HK-2 (cell line): Measurements from ENCODE around the gene NPC1.
"Not testable (repeated sequence)": the region's sequence is repeated elsewhere in the genome, so short reads cannot be mapped to it uniquely, and the experiment has no call there.

Experiments used
- DNase-seq: peaks from one replicate; pipeline ENCODE4 v3.0.0-alpha.2; 2018; ENCODE audit not compliant: unreplicated experiment

NPC1 gene

DNA sequence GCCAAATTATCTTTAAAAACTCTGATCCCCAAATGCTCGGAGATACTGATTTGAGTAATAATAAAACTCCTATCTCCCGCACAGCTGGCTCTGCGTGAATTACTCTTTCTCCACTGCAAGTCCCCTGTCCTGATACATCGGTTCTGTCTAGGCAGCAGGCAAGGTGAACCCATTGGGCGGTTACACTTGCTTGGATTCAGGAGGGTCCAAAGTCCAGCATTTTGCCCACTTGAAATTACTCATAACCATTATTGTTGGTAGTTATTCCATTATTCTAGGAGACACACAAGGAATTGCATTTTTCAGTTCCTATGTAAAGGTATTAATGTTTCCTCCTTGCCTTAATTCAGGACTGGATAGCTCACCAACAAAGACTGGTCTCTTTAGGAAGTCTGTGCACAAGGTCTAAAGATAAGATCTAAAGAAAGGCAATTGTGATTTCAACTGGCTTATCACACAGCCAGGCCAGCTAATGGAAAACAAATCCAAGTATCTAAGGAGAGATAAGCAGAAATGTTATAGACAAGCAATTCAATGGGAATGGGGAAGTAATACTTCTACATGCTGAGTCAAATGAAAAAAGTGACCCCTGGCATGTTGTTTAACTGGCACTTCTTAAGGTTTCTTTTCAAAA is 23.2 kb upstream of the NPC1 start:
- DNase-seq, result no peak

DNA sequence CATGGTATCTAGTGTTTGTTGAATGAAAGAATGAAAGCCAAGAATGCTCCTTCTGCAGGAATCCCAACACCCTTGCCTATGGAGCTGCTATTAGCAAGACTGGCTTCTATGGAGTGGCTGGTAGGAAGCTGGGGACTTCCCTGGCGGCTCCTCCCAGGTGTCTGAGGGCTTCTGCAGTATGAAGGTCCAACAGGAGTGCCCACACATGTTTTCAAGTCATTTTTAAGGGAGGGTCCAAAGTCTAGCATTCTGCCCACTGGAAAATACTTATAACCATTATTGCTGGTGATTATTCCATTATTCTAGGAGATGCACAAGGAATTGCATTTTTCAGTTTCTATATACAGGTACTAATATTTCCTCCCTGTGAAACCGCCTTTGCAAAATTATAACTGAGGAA is 21.9 kb upstream of the NPC1 start:
- DNase-seq, result no peak

DNA sequence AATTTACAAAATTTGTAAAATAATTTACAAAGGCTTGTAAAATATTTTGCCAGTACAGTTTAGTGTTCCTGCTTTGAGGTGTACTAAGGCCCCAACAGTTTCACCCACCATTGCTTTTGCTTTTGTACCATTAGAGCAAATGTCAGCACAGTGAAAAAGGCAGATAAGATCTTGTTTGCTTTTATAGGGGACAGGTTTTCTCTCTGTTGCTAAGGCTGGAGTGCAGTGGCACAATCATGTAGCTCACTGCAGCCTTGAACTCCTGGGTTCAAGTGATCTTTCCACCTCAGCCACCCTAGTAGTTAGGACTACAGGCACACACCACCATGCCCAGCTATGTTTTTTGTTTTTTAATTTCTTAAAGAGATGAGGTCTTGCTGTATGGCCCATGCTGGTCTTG is 19.6 kb upstream of the NPC1 start:
- no peak for DNase-seq

DNA sequence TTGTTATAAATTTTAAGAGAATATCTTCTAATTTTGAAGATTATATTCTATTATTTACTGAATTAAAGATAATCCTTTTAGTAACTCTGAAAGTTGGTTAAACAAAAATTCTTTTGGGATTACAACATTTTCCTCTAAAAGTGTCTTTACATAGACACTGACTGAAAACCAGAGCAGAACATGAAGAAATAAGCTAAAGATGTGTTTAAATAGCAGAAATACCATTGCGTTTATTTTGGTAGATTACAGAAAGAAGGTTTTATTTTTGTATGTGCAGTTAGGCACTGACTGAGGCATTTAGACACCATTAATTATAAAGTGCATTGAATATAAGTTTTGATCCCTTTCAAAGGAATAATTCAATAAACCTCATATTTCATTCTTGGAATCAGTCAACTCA is 13.5 kb upstream of the NPC1 start:
- no peak for DNase-seq

DNA sequence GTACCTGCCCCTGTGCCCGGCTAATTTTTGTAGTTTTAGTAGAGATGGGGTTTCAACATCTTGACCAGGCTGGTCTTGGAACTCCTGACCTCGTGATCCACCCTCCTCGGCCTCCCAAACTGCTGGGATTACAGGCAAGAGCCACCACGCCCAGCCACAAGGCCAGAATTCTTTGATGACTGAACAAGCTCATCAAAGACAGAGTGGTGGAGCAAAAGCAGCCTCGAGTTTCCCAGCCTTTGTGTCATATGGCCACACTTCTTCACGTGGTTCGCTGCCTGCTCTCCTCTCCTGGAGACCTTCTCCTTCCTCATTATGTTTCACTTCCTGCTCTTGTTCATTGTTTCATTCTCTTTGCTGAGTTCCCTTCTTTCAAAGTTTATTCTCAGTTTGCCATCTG is 9.9 kb upstream of the NPC1 start:
- no peak for DNase-seq

DNA sequence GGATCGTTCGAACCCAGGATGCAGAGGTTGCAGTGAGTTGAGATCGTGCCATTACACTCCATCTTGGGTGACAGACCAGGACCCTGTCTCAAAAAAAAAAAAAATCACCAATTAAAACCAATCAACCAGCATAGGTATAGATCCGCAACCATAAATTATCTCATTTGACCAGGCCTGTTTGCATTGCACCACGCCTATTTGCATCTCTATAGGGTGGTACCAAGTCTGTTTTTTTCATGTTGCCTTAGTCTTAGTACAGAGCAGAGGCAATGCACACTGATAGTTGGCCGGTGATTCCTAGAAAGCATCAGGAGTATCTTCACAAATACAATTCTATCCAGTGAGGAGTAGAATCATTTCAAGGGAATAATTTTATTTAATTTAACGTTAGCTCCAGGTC is 9.3 kb upstream of the NPC1 start:
- no peak for DNase-seq

DNA sequence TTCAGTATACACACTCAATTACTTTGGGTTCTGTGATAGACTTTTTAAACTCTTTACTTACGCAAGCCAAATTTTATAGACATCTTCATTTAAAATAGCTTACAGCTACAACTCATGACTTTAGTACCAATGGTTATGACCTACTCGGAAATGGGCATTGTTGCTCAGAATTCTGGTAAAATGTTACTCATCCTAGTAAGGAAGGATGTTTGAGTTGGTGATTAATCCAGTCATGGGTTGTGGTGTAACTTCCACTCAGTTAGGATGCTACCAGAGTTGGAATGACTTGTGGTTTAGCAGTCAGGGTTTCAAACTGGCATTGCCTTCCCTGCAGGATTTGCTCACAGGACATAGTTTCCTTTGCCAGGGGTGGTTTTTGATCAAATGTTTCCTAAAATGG is 7.4 kb upstream of the NPC1 start:
- peak; percentile 37 for DNase-seq

DNA sequence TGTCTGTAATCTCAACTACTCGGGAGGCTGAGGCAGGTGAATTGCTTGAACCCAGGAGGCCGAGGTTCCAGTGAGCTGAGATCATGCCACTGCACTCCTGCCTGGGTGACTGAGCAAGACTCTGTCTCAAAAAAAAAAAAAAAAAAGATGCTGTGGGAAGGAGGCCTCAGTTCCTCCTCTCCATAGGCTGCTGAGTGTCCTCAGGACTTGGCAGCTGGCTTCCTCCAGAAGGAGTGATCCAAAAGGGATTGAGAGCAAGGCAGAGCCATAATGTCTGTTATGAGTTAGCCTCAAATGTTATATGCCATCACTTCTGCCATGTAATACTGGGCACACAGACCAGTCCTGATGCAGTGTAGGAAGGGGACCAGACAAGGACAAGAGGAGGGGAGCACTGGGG is 6.6 kb upstream of the NPC1 start:
- DNase-seq, result no peak

DNA sequence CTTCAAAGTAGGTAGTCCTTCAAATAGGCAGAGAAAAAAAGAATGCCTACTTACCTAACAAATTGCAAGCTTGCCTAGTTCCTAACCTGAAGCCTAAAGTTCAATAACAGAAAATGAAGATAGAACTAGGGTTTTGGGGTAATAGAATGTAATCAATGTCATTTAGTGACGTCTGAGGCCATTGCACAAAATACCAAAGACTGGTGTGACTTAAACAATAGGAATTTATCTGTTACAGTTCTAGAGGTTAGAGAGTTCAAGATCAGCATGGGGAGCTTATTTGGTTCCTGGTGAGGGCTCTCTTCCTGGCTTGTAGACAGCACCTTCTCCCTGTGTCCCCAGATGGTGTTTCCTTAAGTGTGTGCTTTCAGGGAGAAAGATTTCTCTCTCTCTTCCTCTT is 4.7 kb upstream of the NPC1 start:
- DNase-seq, result no peak

DNA sequence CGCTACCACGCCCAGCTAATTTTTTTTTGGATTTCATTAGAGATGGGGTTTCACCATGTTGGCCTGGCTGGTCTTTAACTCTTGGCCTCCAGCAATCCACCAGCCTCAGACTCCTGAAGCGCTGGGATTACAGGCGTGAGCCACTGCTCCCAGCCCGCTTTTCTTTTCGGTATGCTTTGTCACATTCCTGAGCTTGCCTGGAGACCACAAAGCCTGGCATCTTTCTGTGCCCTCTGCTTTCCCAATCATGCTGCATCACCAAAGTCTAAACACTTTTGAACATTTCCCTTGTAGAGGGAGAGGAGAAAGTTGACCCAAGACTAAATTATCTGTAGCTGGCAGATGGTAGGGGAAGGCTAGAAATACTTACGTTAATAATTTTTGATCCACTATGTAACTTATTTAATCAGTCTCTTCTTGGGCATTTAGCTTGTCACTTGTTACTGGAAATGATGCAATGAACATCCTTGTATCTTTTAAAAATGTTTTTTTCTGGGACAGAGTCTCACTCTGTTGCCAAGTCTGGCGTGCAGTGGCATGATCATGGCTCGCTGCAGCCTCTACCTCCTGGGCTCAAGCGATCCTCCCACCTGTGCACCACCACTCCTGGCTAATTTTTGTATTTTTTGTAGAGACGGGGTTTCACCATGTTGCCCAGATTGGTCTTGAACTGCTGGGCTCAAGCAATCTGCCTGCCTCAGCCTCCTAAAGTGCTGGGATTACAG is 2.7 kb upstream of the NPC1 start:
- DNase-seq, result no peak

DNA sequence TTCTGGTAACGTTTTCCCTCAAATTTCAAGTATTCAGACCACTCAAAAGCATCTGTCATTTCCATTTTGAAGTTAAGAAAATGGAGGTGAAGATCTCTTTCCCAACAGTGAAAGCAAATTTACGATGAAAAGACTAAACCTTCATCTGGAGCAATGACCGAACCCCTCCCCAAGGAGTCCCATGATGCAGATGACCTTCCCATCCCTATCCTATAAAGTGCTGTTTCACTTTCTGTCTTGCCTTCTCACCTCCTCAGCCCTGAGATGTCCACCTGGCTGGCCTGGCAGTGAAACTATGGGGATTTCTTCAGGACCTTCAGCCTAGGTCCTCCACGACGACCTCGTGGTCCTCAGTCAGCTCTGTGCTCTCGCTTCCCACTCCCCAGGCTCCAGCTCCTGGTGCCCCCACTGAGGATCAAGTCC is 925 bp upstream of the NPC1 start:
- no peak for DNase-seq

DNA sequence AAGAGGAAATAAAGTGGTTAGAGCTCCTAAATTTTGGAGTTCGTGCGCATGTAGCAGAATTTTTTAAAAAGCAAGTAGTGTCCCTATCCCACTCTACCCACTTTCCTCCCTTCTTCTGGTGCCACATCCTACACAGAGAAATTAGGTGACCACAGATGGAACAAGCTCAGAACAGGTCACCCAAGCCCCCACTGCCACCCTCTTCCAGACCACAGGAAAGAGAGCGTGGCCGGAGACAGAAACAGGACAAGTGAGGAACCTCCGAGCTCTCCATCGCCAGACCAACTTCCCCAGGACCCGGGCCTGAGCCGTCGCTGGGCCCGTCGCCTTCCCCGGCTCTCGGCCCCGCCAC is 433 bp downstream of the NPC1 start:
- DNase-seq, result no peak

DNA sequence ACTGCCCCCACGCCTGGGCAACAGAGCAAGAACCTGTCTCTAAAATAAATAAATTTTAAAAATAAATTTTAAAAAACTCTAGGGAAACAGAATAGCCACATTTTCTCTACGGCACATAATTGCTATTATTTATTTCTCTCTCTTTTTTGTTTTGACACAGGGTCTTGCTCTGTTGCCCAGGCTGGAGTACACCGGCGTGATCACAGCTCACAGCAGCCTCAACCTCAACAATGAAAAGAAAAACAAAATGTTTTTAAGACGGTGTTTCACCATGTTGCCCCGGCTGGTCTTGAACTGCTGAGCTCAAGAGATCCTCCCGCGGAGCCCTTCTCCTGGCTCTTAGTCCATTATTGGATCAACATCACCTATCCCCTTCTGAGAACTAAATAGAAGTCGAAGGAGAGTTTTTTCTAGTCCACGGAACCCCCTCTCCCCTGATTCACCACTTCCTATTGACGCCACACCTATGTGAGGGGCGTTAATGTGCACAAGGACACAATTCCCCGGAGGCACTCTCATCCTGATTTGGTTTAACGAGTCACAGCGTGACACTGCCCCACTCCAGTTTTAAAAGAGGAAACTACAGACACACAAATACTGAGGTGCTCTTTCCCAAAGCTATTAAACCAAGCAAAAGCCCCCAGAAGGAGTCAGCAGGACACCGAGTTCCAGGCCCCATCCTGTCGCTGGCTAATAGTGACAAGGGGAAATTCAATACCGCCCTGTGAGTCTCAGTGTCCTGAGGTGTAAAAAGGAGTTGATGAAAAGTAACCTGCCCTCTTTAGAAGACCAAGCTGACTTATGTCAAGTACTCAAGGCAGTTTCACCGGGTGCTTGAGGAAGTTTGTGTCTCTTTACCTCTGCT is 1.1 kb downstream of the NPC1 start:
- no peak for DNase-seq

DNA sequence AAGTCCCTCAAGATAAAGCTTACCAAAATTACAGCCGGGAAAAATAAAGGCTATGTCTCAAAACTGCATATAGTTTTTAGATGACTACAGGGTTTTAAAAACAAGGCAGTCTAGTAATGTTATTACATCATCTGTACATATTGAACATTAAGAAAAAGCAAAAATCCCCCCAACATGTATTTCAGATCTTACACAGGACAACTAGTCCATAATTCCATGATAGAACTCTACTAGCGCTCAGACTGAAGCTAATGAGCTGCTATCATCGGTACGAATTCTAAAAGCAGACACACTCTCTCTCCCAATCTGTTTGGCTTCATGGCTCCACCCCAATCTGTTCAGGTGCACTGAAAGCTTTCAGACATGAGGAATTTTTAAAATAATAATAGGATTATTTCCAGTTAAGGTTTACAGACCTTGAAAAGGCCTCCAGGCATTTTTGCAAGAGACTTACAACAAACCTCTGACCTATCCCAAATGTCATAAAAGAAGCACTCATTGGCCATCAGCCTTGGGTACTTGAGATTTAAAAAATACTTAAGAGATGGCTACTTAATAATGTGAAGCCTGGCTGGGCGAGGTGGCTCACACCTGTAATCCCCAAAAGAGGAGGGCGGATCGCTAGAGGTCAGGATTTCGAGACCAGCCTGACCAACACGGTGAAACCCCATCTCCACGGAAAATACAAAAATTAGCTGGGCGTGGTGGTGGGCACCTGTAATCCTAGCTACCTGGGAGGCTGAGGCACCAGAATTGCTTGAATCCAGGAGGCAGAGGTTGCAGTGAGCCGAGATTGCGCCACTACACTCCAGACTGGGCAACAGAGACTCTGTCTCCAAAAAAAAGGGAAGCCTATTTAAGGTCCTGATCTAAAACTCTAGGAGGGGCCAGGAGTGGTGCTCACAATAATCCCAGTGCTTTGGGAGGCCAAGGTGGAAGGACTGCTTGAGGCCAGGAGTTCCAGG is 2.0 kb downstream of the NPC1 start:
- no peak for DNase-seq

DNA sequence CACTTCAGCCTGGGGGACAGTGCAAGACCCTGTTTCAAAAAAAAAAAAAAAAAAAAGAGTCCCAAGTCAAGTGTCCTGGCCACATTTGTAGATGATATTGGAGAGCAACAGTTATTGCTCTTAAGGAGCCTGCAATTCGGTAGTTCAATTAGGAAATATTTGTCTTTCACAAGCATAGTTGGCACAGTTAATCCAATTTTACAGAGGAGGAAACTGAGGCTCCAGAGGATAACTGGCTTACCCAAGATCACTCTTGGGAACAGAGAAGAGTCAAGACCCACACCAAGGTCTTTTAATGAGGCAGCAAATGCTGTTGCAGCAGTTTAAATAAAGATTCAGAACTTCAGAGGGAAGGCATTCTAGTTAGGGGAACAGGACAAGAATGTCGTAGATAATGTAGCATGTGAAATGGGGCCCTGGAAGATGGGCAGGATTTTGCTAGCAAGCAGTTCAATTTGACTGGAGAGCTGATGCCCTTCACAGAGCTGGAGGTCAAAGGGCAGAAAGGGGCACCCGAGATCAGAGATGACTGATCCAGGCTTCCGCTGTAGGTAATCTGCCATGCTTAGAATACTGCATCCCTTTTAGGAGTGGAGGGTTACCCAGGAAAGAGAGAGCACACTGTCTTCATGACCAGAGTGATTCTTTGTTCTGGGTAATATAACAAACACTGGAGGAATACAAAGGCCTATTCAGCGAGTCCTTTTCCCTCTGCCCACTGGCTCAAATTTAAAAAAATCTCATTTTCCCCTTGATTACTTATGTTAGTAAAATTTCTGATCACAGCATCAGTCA is 3.0 kb downstream of the NPC1 start:
- DNase-seq, result no peak

DNA sequence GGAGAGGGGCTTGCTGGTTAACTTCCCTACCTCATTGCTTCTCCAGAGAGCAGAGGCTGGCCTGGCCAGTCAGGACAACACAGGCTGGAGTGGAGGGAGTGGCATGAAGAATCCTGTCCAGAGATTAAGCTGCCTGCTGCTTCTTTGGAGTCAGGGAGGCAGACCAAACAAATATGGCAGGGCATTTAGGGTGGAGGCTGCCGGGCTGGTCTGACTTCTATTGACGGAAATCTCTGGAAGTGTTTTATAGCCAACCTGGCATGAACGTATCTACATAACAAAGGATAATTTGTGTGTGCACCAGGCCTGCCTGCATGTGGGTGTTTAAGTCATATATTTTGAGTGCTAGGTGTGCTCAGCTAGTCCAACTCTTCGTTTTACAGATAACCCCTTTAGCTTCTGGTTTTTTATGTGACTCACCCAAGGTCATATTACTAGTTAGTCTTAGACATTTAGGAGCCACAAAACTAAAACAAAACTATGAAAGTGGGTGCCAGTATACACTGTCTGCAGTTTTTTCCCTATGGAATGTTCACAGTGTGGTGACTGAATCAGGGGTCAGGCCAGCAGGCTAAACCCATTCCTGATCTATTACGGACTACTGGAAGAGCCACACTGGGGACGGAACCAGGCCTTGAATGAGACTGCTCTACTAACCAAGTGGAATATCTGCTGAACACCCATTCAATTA is 5.5 kb downstream of the NPC1 start:
- no peak for DNase-seq

DNA sequence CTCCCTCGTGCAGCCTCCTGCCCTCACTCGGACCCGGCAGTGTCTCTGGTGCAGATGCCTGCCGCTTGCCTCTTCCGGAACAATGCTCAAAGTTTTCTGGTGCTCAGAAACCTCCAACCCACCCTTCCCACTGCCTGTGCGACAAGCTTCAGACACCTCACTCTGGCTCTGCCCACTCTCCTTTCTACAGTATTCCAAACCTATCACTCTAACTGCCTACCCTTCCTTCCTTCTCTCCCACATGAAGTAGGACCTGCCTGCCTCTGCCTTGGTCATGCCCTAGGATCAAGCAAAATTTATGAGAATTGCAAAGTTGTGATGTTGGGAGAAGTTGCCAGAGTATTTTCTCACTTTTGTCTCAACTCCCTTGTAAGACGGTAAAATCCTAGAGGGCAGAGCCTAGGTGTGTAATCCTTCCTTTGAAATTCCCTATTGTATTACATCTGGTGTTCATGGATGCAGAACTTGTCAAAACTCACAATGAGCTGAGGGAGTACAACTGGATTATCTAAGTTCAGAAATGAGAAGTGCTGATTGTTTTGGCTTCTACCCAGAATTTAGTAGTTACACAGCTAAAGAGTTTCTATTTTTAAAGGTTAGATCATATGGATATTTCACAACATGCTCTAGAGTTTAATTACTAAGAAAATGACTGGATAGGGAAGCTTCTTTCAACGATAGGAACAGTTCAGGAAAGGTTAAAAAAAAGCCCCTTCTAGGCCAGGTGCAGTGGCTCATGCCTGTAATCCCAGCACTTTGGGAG is 7.2 kb downstream of the NPC1 start:
- DNase-seq, result no peak

DNA sequence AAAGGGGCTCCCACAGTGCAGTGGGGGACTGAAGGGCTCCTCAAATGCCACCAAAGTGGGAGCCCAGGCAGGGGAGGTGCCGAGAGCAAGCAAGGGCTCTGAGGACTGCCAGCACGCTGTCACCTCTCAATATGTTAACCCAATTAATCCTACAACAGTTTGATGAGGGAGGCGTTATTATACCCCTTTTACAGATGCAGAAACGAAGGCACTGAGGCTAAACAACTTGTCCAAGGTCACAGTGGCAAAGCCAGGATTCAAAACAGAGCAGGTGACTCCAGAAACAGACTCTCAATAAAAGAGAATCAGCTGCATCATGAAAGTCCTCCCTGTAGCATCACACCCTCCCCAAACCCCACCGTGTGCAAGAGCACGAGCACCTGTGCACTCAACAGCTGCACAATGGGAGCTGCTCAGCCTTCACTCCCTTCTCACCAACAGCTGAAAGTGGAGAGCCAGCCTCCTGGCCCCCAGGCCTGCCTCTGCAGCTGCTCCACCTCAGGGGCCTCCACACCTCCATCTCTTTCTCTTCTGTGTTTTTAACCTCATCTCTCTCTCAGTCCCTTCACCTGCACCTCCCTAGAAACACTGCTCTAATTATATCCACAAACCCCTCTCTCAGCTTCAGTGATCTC is 8.1 kb downstream of the NPC1 start:
- no peak for DNase-seq

DNA sequence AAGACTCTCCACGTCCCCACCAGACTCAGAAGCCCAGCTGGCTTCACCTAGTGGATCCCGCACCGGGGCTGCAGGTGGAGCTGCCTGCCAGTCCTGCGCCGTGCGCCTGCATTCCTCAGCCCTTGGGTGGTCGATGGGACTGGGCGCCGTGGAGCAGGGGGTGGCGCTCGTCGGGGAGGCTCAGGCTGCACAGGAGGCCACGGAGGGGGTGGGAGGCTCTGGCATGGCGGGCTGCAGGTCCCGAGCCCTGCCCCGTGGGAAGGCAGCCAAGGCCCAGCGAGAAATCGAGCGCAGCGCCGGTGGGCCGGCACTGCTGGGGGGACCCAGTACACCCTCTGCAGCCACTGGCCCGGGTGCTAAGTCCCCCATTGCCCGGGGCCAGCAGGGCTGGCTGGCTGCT is 8.8 kb downstream of the NPC1 start:
- DNase-seq, result not testable (repeated sequence)
